NT2/D1 (cell line): ENCODE data around the gene CFAP70.

Source experiments
- SUZ12 ChIP-seq: IDR thresholded peaks from 2 replicates; pipeline ENCODE4 v1.6.1; 2011; ENCODE audit not compliant: insufficient read length, insufficient read depth; ENCODE audit errors: extremely low read depth
- YY1 ChIP-seq: IDR thresholded peaks from 2 replicates; pipeline ENCODE4 v1.6.1; 2011; ENCODE audit not compliant: insufficient read length, insufficient read depth
- ZNF274 ChIP-seq: IDR thresholded peaks from 2 replicates; pipeline ENCODE4 v1.6.1; 2011; ENCODE audit warnings: mild to moderate bottlenecking, low read depth, low read length

GRCh38 chr10:73253225-73253555 is 105.5 kb downstream of the CFAP70 start:
- TF ChIP-seq YY1 (no peak), SUZ12 (no peak), ZNF274 (no peak)
